ENCODE measurements around the gene FLOT1.

DNA sequence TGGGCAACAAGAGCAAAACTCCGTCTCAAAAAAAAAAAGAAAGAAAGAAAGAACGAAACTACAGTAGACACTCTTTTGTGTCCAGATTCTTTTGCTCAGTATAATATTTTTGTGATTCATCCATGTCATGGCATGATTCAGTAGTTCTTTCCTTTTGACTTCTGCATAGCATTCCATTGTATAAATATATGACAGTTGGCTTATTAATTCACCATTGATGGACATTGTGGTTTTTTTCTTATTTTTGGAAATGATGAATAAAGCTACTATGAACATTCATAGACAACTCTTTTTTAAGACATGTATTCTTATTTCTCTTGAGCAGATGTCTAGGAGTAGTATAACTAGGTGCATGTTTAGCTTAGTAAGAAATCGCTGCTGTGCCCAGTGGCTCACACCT is 12.1 kb upstream of the FLOT1 start:
- TF ChIP-seq EZH2phosphoT487 (conservative IDR thresholded peaks at IDR 0.05; ENCODE audit: low read length) = no peak
- TF ChIP-seq, protein P1, sequence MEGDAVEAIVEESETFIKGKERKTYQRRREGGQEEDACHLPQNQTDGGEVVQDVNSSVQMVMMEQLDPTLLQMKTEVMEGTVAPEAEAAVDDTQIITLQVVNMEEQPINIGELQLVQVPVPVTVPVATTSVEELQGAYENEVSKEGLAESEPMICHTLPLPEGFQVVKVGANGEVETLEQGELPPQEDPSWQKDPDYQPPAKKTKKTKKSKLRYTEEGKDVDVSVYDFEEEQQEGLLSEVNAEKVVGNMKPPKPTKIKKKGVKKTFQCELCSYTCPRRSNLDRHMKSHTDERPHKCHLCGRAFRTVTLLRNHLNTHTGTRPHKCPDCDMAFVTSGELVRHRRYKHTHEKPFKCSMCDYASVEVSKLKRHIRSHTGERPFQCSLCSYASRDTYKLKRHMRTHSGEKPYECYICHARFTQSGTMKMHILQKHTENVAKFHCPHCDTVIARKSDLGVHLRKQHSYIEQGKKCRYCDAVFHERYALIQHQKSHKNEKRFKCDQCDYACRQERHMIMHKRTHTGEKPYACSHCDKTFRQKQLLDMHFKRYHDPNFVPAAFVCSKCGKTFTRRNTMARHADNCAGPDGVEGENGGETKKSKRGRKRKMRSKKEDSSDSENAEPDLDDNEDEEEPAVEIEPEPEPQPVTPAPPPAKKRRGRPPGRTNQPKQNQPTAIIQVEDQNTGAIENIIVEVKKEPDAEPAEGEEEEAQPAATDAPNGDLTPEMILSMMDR (IDR thresholded peaks at IDR 0.05; ENCODE audit: insufficient read depth, low read length, poor library complexity, severe bottlenecking) = no peak

All from SU-DHL-6 (cell line).